Activated CD8-positive, alpha-beta memory T cell treated with anti-CD3 and anti-CD28 coated beads, Interleukin-2, amount 50 U/mL, for 4 hours (primary cell): ENCODE measurements around the gene MDM1.

Experiments
- DNase-seq: peaks from one replicate; pipeline ENCODE4 v3.0.0-alpha.2; 2020

MDM1 gene

GRCh38 chr12:68317047-68317667, 15.0 kb downstream of the MDM1 start:
- peak; percentile 42 for DNase-seq

- DNase-seq, result no peak
Observed at GRCh38 chr12:68310370-68310769, 21.8 kb downstream of the MDM1 start.

- no peak for DNase-seq
Observed at GRCh38 chr12:68306564-68306963, 25.6 kb downstream of the MDM1 start.

GRCh38 chr12:68305278-68305677, 26.9 kb downstream of the MDM1 start:
- no peak for DNase-seq

- DNase-seq, result no peak
Observed at GRCh38 chr12:68304626-68305025, 27.5 kb downstream of the MDM1 start.

GRCh38 chr12:68303850-68304249, 28.3 kb downstream of the MDM1 start:
- no peak for DNase-seq

GRCh38 chr12:68297929-68298328, 34.2 kb downstream of the MDM1 start:
- DNase-seq, result no peak

- no peak for DNase-seq
Observed at GRCh38 chr12:68294251-68294650, 37.9 kb downstream of the MDM1 start.

- DNase-seq, result no peak
Observed at GRCh38 chr12:68293347-68293746, 38.8 kb downstream of the MDM1 start.

- DNase-seq, result no peak
Observed at GRCh38 chr12:68292151-68292943, 39.8 kb downstream of the MDM1 start.

GRCh38 chr12:68291396-68292036, 40.6 kb downstream of the MDM1 start:
- no peak for DNase-seq

- no peak for DNase-seq
Observed at GRCh38 chr12:68290126-68290525, 42.0 kb downstream of the MDM1 start.

GRCh38 chr12:68287106-68287505, 45.1 kb downstream of the MDM1 start:
- DNase-seq, result no peak

- DNase-seq, result no peak
Observed at GRCh38 chr12:68286396-68286795, 45.8 kb downstream of the MDM1 start.

GRCh38 chr12:68285541-68285940, 46.6 kb downstream of the MDM1 start:
- DNase-seq, result no peak

- no peak for DNase-seq
Observed at GRCh38 chr12:68281322-68282077, 50.7 kb downstream of the MDM1 start.

GRCh38 chr12:68280240-68280639, 51.9 kb downstream of the MDM1 start:
- no peak for DNase-seq

GRCh38 chr12:68279227-68280054, 52.7 kb downstream of the MDM1 start:
- no peak for DNase-seq

- DNase-seq, result no peak
Observed at GRCh38 chr12:68276402-68276930, 55.7 kb downstream of the MDM1 start.

- DNase-seq, result no peak
Observed at GRCh38 chr12:68272732-68273131, 59.4 kb downstream of the MDM1 start.

GRCh38 chr12:68271346-68271745, 60.8 kb downstream of the MDM1 start:
- no peak for DNase-seq

GRCh38 chr12:68270358-68270757, 61.8 kb downstream of the MDM1 start:
- DNase-seq, result no peak
